ENCODE measurements around the gene SACM1L.

SACM1L gene

DNA sequence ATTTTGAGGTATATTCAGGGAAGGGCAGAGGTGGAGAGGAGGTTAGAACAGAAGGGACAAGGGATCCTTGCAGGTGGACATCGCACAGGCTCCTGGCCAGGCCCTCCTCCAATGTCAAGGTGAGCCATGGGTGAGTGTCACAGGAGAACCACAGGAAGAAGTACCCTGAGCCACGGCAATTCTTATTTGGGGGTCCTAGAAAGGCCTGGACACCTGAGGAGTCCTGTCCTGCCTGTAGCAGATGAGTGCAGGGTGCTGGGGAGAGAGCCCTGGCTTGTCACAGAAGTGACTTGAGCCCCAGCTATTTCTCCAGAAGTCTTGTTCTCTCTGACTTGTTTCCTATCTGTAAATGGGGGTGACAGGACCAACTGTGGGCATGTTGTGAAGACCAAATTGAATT lies 102.8 kb downstream of the SACM1L start:
- Mint-ChIP-seq H3K9me3 (peaks cover 9 to 19% of the 10 kb centered on the region in 2 donors), H3K27me3 (peaks cover 69% of the 10 kb centered on the region), H3K4me3 (no peak overlapping the region), H3K27ac (no peak overlapping the region), H3K4me1 (peaks cover 18% of the 10 kb centered on the region)
- DNase-seq (no peak), ATAC-seq (no peak)

DNA sequence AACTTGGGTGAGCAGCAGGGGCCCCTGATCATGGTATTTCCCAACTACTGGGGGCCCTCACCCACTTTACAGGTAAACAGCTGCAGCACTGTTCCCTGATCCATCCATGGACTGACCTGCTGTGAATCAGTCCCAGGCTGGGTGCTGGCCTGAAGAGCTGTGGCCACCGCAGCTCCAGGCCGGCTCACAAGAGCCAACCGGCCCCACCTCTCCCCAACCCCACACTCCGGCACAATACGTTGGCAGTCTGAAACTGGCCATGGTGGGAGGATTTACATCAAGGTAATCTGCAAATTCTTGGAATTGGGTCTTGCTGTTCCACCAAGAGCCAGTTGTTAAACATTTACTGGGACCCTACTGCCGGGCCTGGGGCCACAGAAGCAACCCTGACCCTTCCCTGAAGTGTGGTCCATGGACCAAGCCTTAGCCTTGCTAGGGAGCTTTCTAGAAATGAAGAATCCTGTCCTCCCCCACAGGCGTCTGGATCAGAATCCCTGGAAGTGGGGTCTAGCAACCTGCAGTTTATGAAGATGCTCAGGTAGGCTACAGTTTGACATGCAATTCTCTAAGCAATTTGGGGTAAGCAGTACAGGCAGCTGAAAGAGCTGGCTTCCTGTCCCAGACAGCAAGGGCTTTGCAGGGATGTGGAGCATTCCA lies 103.4 kb downstream of the SACM1L start:
- Mint-ChIP-seq H3K27me3 (peaks cover 69% of the 10 kb centered on the region), H3K27ac (no peak overlapping the region), H3K4me1 (peaks cover 19% of the 10 kb centered on the region), H3K4me3 (no peak overlapping the region), H3K9me3 (peaks cover 9 to 18% of the 10 kb centered on the region in 2 donors)
- no peak for ATAC-seq
- DNase-seq: no peak

DNA sequence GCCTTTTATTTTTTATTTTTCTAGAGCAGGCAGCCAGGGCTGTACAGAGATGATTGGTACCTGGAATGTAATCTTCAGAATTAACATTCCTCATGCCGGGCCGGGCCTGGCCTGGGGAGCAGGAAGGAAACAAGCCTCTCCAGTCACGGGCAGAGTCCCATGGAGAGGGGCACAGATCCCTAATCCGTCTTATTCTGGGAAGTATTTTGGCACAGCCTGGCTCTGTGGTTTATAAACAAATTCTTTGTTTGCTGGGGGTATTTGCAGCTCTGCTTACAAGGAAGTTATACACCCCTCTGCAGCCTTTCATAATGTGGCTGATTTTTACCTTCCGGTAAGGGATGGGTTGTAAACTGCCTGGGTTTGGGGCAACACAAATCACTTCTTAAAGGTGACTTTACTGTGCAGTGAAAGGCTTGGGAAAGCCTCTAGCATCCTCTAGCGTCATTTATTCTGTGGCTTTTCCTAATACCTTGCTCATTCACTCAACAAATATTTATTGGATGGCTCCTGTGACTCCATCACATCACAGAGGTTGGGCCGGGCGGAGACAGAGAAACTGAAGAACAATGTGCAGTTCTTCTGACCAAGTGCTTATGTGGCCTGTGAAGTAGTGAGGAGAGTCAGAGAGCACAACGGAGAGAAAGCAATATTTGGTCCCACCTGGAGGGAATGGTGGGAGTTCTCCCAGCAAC lies 104.4 kb downstream of the SACM1L start:
- peaks cover 19% of the 10 kb centered on the region for H3K4me1 Mint-ChIP-seq
- peaks cover 76% of the 10 kb centered on the region for H3K27me3 Mint-ChIP-seq
- no peak overlapping the region for H3K27ac Mint-ChIP-seq
- ATAC-seq (no peak), DNase-seq (no peak)
- H3K4me3 Mint-ChIP-seq: no peak overlapping the region
- peaks cover 9 to 14% of the 10 kb centered on the region in 2 donors for H3K9me3 Mint-ChIP-seq

DNA sequence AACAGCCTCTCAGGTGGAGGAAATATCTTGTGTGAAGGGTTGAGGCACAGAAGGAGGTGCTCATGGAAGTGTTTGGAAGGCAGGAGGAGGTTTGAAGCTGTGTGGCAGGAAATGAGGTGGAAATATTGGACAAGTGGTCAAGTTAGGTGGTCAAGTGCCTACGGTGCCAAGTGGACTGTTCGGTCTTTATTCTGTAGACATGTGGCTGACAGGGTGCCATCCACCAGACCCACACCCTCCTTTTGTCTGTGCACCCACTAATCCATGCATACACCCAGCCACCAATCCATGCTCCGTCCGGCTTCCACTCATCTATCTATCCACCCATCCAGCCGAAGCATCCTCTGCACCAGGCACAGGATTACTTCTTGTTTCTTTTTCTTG lies 105.0 kb downstream of the SACM1L start:
- Mint-ChIP-seq H3K27me3 (peaks cover 81% of the 10 kb centered on the region), H3K4me3 (no peak overlapping the region), H3K27ac (no peak overlapping the region), H3K4me1 (peaks cover 19% of the 10 kb centered on the region), H3K9me3 (peaks cover 9 to 14% of the 10 kb centered on the region in 2 donors)
- ATAC-seq: no peak
- DNase-seq: no peak

DNA sequence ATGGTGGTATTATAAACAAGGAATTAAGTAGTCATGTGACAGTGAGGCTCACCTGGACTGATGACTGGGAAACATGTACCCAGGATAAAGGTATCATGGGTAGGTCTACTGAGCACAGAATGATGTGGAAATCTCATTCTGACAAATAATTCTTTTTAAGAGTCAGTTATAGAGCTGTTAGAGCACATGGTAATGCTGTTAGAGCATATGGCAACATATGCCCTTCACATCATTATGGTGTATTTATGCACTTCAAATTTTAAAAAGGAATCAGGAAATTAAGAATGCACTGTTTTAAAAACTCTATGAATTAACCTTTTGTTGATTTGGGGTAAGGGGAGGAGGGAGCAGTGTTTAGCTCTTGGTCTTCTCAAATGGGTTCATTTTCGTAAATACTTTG lies 105.5 kb downstream of the SACM1L start:
- no peak for ATAC-seq
- Mint-ChIP-seq H3K9me3 (peaks cover 8 to 13% of the 10 kb centered on the region in 2 donors), H3K27me3 (peaks cover 86% of the 10 kb centered on the region), H3K27ac (no peak overlapping the region), H3K4me1 (peaks cover 19% of the 10 kb centered on the region), H3K4me3 (no peak overlapping the region)
- DNase-seq: no peak

Measured in stimulated activated naive CD8-positive, alpha-beta T cell treated with anti-CD3 and anti-CD28 coated beads, Interleukin-15, amount 100 ng/mL, for 72 hours (primary cell).